GM18511 (cell line): Measurements from ENCODE around the gene WBP11.

ENCODE experiments used
- ATAC-seq: cut with Tn5 transposase; IDR thresholded peaks from one replicate; pipeline ENCODE4 v1.9.1; 2021; ENCODE audit warnings: mild to moderate bottlenecking, moderate library complexity; ENCODE audit not compliant: unreplicated experiment

WBP11 gene

GRCh38 chr12:14825256-14825655, 22.0 kb upstream of the WBP11 start:
- ATAC-seq, result no peak

- no peak for ATAC-seq
Observed at GRCh38 chr12:14824012-14824634, 20.8 kb upstream of the WBP11 start.

GRCh38 chr12:14814014-14814413, 10.7 kb upstream of the WBP11 start, which contains the start of gene SMCO3:
TSS of gene SMCO3 (minus strand) at chr12:14814182. CDS start at chr12:14806680, 7,502 bp downstream.
- ATAC-seq, result no peak

- ATAC-seq, result no peak
Observed at GRCh38 chr12:14811486-14811885, 8.2 kb upstream of the WBP11 start.

GRCh38 chr12:14810953-14811483, 7.7 kb upstream of the WBP11 start:
- no peak for ATAC-seq

GRCh38 chr12:14810167-14810952, 7.1 kb upstream of the WBP11 start:
- ATAC-seq, result no peak

- peak; percentile 27 for ATAC-seq
Observed at GRCh38 chr12:14803830-14804160, 517 bp upstream of the WBP11 start.

- ATAC-seq, result no peak
Observed at GRCh38 chr12:14802721-14803010, 612 bp downstream of the WBP11 start.

GRCh38 chr12:14802247-14802646, 1.0 kb downstream of the WBP11 start:
- no peak for ATAC-seq

- no peak for ATAC-seq
Observed at GRCh38 chr12:14795028-14795448, 8.2 kb downstream of the WBP11 start.

GRCh38 chr12:14785568-14785967, 17.7 kb downstream of the WBP11 start:
- ATAC-seq, result no peak

- ATAC-seq, result no peak
Observed at GRCh38 chr12:14784471-14784870, 18.8 kb downstream of the WBP11 start.

GRCh38 chr12:14782756-14783155, 20.5 kb downstream of the WBP11 start:
- no peak for ATAC-seq

- ATAC-seq, result no peak
Observed at GRCh38 chr12:14781563-14781962, 21.7 kb downstream of the WBP11 start.

- ATAC-seq, result no peak
Observed at GRCh38 chr12:14780859-14781258, 22.4 kb downstream of the WBP11 start.

- no peak for ATAC-seq
Observed at GRCh38 chr12:14779834-14780233, 23.4 kb downstream of the WBP11 start.

GRCh38 chr12:14777271-14777670, 26.0 kb downstream of the WBP11 start:
- no peak for ATAC-seq

GRCh38 chr12:14776236-14776961, 26.9 kb downstream of the WBP11 start:
- ATAC-seq, result no peak

- ATAC-seq, result no peak
Observed at GRCh38 chr12:14775636-14775980, 27.7 kb downstream of the WBP11 start.

GRCh38 chr12:14774906-14775635, 28.2 kb downstream of the WBP11 start:
- peak; percentile 2 for ATAC-seq
